ENCODE data around the gene ZNF385D. TPM values are rescaled to one million over a fixed set of nuclear protein-coding genes. Genes with fewer than 3 reads are reported as not detected.

Gene ZNF385D
- polyA plus RNA-seq, 1 donor (not counting 4 experiments of a cell fraction or from before 2014, with no cell fraction given) = 0.46 TPM

- Histone ChIP-seq H3K4me2 (ENCODE audit: control insufficient read depth, extremely low read depth, insufficient read depth, low read depth, low read length) (no peak overlapping the region), H3K9ac (ENCODE audit: control insufficient read depth, extremely low read depth, insufficient read depth, low read length) (no peak overlapping the region), H2AFZ (ENCODE audit: control insufficient read depth, low read length) (no peak overlapping the region), H4K20me1 (ENCODE audit: control insufficient read depth, extremely low read depth, insufficient read depth, low read length) (no peaks in the 10 kb centered on the region), H3K36me3 (ENCODE audit: control insufficient read depth in 2 of 2, extremely low read depth in 1 of 2, insufficient read depth in 2 of 2, low read length in 2 of 2) (no peaks in the 10 kb centered on the region), H3K4me3 (ENCODE audit: control insufficient read depth in 2 of 3, extremely low read depth in 1 of 3, insufficient read depth in 2 of 3, low read depth in 1 of 3, low read length in 3 of 3) (no peak overlapping the region), H3K27me3 (ENCODE audit: control insufficient read depth, extremely low read depth, insufficient read depth, low read length) (no peaks in the 10 kb centered on the region), H3K27ac (ENCODE audit: control insufficient read depth, insufficient read depth, low read length) (no peak overlapping the region), H3K9me1 (ENCODE audit: control insufficient read depth, extremely low read depth, insufficient read depth, low read length) (no peaks in the 10 kb centered on the region), H3K4me1 (ENCODE audit: control insufficient read depth, extremely low read depth, insufficient read depth, low read length) (no peaks in the 10 kb centered on the region), H3K9me3 (ENCODE audit: control insufficient read depth, low read depth, low read length) (no peaks in the 10 kb centered on the region), H3K79me2 (ENCODE audit: control insufficient read depth, insufficient read depth, low read length) (no peaks in the 10 kb centered on the region)
- dilution Hi-C loops (cut with MboI; ENCODE audit: extremely low pct_ligation_motif_present, low sequenced_read_pairs) = no loop called here
- no peak for TF ChIP-seq CTCF (optimal IDR thresholded peaks at IDR 0.05 in 1 of 3, IDR thresholded peaks at IDR 0.05 in 1 of 3, conservative IDR thresholded peaks at IDR 0.05 in 1 of 3; ENCODE audit: extremely low read depth in 1 of 3, insufficient read depth in 2 of 3, low read length in 3 of 3)
- TF ChIP-seq EZH2 (IDR thresholded peaks at IDR 0.05; ENCODE audit: low read length) = no peak
- DNase-seq (ENCODE audit: low read depth, low spot score) = no peak
- FAIRE-seq = no peak
Measured at GRCh38 chr3:21613372-21614070, 137.5 kb downstream of the ZNF385D start.

- Histone ChIP-seq H4K20me1 (ENCODE audit: control insufficient read depth, extremely low read depth, insufficient read depth, low read length) (no peaks in the 10 kb centered on the region), H3K9me3 (ENCODE audit: control insufficient read depth, low read depth, low read length) (no peaks in the 10 kb centered on the region), H3K27ac (ENCODE audit: control insufficient read depth, insufficient read depth, low read length) (no peak overlapping the region), H3K4me1 (ENCODE audit: control insufficient read depth, extremely low read depth, insufficient read depth, low read length) (no peaks in the 10 kb centered on the region), H3K4me2 (ENCODE audit: control insufficient read depth, extremely low read depth, insufficient read depth, low read depth, low read length) (no peak overlapping the region), H3K9ac (ENCODE audit: control insufficient read depth, extremely low read depth, insufficient read depth, low read length) (no peak overlapping the region), H2AFZ (ENCODE audit: control insufficient read depth, low read length) (no peak overlapping the region), H3K79me2 (ENCODE audit: control insufficient read depth, insufficient read depth, low read length) (no peaks in the 10 kb centered on the region), H3K27me3 (ENCODE audit: control insufficient read depth, extremely low read depth, insufficient read depth, low read length) (no peaks in the 10 kb centered on the region), H3K4me3 (ENCODE audit: control insufficient read depth in 2 of 3, extremely low read depth in 1 of 3, insufficient read depth in 2 of 3, low read depth in 1 of 3, low read length in 3 of 3) (no peak overlapping the region), H3K36me3 (ENCODE audit: control insufficient read depth in 2 of 2, extremely low read depth in 1 of 2, insufficient read depth in 2 of 2, low read length in 2 of 2) (no peaks in the 10 kb centered on the region), H3K9me1 (ENCODE audit: control insufficient read depth, extremely low read depth, insufficient read depth, low read length) (no peaks in the 10 kb centered on the region)
- TF ChIP-seq CTCF (optimal IDR thresholded peaks at IDR 0.05 in 1 of 3, IDR thresholded peaks at IDR 0.05 in 1 of 3, conservative IDR thresholded peaks at IDR 0.05 in 1 of 3; ENCODE audit: extremely low read depth in 1 of 3, insufficient read depth in 2 of 3, low read length in 3 of 3) (no peak), EZH2 (IDR thresholded peaks at IDR 0.05; ENCODE audit: low read length) (no peak)
- FAIRE-seq (no peak), DNase-seq (ENCODE audit: low read depth, low spot score) (no peak)
- dilution Hi-C loops (cut with MboI; ENCODE audit: extremely low pct_ligation_motif_present, low sequenced_read_pairs) = no loop called here
Measured at GRCh38 chr3:21601178-21601577, 149.8 kb downstream of the ZNF385D start.

All from keratinocyte (primary cell).